ENCODE measurements around the gene NHEJ1.

DNA sequence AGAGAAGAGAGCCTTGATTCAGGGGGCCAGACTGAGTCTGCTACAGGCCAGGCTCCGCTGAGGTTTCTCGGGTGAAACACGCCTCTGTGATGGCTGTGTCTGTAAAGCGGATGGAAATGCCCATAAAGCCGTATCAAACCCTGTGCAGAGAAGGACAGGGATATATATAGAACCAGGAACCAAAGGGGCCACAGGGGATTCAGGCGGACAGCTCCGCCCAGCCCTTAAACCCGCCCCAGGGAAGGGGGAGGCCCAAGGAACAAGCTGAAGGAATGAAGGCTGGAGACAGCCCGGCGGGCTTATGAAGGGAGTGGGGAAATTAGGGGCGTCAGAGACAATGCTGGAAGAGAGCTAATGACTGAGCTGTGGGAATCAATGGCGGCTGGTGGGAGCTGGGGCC lies 42.1 kb downstream of the NHEJ1 start:
- TF ChIP-seq, protein P1, sequence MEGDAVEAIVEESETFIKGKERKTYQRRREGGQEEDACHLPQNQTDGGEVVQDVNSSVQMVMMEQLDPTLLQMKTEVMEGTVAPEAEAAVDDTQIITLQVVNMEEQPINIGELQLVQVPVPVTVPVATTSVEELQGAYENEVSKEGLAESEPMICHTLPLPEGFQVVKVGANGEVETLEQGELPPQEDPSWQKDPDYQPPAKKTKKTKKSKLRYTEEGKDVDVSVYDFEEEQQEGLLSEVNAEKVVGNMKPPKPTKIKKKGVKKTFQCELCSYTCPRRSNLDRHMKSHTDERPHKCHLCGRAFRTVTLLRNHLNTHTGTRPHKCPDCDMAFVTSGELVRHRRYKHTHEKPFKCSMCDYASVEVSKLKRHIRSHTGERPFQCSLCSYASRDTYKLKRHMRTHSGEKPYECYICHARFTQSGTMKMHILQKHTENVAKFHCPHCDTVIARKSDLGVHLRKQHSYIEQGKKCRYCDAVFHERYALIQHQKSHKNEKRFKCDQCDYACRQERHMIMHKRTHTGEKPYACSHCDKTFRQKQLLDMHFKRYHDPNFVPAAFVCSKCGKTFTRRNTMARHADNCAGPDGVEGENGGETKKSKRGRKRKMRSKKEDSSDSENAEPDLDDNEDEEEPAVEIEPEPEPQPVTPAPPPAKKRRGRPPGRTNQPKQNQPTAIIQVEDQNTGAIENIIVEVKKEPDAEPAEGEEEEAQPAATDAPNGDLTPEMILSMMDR (IDR thresholded peaks at IDR 0.05 in 2 of 3, conservative IDR thresholded peaks at IDR 0.05 in 1 of 3; ENCODE audit: borderline replicate concordance in 1 of 3, insufficient read depth in 1 of 3, low read depth in 2 of 3, low read length in 2 of 3), result no peak
- no peak for TF ChIP-seq POLR2AphosphoS5 (IDR thresholded peaks at IDR 0.05; ENCODE audit: low read depth, low read length)
- no peak for TF ChIP-seq ZFX (IDR thresholded peaks at IDR 0.05)
- TF ChIP-seq EGR1 (IDR thresholded peaks at IDR 0.05; ENCODE audit: low read depth), result no peak
- TF ChIP-seq POLR2A (IDR thresholded peaks at IDR 0.05; ENCODE audit: borderline replicate concordance, extremely low read depth, insufficient read depth, insufficient read length), result no peak
- TF ChIP-seq, protein P2, sequence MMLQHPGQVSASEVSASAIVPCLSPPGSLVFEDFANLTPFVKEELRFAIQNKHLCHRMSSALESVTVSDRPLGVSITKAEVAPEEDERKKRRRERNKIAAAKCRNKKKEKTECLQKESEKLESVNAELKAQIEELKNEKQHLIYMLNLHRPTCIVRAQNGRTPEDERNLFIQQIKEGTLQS (IDR thresholded peaks at IDR 0.05), result no peak
- no peak for TF ChIP-seq JUND (IDR thresholded peaks at IDR 0.05)
- TF ChIP-seq SP1 (IDR thresholded peaks at IDR 0.05; ENCODE audit: low read depth), result no peak
- TF ChIP-seq RAD21 (IDR thresholded peaks at IDR 0.05; ENCODE audit: low read depth), result no peak
- TF ChIP-seq TCF7L2 (IDR thresholded peaks at IDR 0.05; ENCODE audit: borderline replicate concordance, extremely low read depth, insufficient read depth, insufficient read length), result no peak

Measured in HCT116 (cell line).